Adrenal gland (tissue), 12 donors: ENCODE data around the gene NKTR. TPM values are rescaled to one million over a fixed set of nuclear protein-coding genes. Genes with fewer than 3 reads are reported as not detected.

Experiments used
- DNase-seq, 7 donors: peaks; one replicate each; pipeline ENCODE4 v3.0.0-alpha.2; 2019 to 2020
- H3K27ac ChIP-seq, 5 donors: fragments of 200-600 bp; sonication (generic) in 4 of 5; 1 replicate in 3 of 5; 2 replicates in 2 of 5; pipeline versions ENCODE4 v1.5.1 to v1.8.0; 2016 to 2020; ENCODE audit warnings: mild to moderate bottlenecking in 1 of 5
- H3K27me3 ChIP-seq: fragments of 200-600 bp; 2 replicates; pipeline ENCODE4 v1.8.0; 2021
- H3K36me3 ChIP-seq, 2 donors: fragments of 200-600 bp; replicated peaks in 1 of 2; 1 replicate in 1 of 2; 2 replicates in 1 of 2; pipeline versions ENCODE4 v1.5.1 to v1.8.0; 2018 to 2022
- H3K4me1 ChIP-seq, 2 donors: fragments of 200-600 bp; replicated peaks in 1 of 2; 1 replicate in 1 of 2; 2 replicates in 1 of 2; pipeline versions ENCODE4 v1.5.1 to v1.8.0; 2018 to 2021
- H3K4me3 ChIP-seq, 4 donors: fragments of 200-600 bp; sonication (generic) in 3 of 4; one replicate each; pipeline ENCODE4 v1.5.1; 2016 to 2018
- H3K9me3 ChIP-seq, 3 donors: fragments of 200-600 bp; sonication (generic) in 1 of 3; replicated peaks in 1 of 3; 1 replicate in 2 of 3; 2 replicates in 1 of 3; pipeline versions ENCODE4 v1.5.1 to v1.8.0; 2016 to 2021
- CTCF ChIP-seq, 6 experiments: fragments of 450-650 bp in 4 of 6; fragments of 200-600 bp in 2 of 6; sonication (generic) in 1 of 6; IDR thresholded peaks; 1 replicate in 5 of 6; 2 replicates in 1 of 6; pipeline versions ENCODE4 v1.5.1 to v1.8.0; 2016 to 2021; ENCODE audit warnings: antibody characterized with exemption in 6 of 6, mild to moderate bottlenecking in 2 of 6, moderate library complexity in 1 of 6
- POLR2A ChIP-seq, 2 donors: fragments of 450-650 bp; IDR thresholded peaks; one replicate each; pipeline ENCODE4 v1.6.1; 2017; ENCODE audit warnings: antibody characterized with exemption in 2 of 2, mild to moderate bottlenecking in 2 of 2, moderate library complexity in 1 of 2
- WGBS, 4 donors: extraction: QIAGEN DNeasy Blood & Tissue Kit in 2 of 4; methylation state at CpG; one replicate each; pipeline versions ENCODE4 v1.1.5 to v1.1.7; 2013 to 2017; 5-methylcytosine and 5-hydroxymethylcytosine counted together
- intact Hi-C, 2 donors: fragments of 100-400 bp; cut with DNase I; formaldehyde crosslinking; loops; one replicate each; pipeline versions ENCODE4 v1.14.1 to v1.15.0; 2022 to 2023
- polyA plus RNA-seq, 3 donors: library from polyadenylated mRNA; stranded (reverse); fragments of 200-250 nt in 2 of 3; fragments of 350-450 nt in 1 of 3; fragmentation: Illumina TruSeq in 1 of 3; extraction: RNeasy Lipid Tissue Mini Kit (QIAGEN cat#74804) in 1 of 3; gene quantifications; one replicate each; pipeline ENCODE4 v1.2.3, GENCODE V29; 2013 to 2014
- total RNA-seq, 9 donors: library from RNA; depleted of rRNA in 4 of 9; stranded (reverse); fragments of >200 nt in 4 of 9; fragments of 120-200 nt in 1 of 9; fragmentation: NEBNext Ultra II Directional in 1 of 9; extraction: Animal tissue kit (Norgen Biotek cat#: 25700) in 1 of 9; gene quantifications; one replicate each; pipeline versions ENCODE4 v1.1.0 to v1.2.4, GENCODE V29; 2013 to 2023
- donor health status: healthy with polysubstance abuse.
- donor health status: Bipolar disorder and iron deficiency.
- donor health status: DM: yes; HTN: yes; CAD: no.
- donor health status: DM: no; HTN: no; CAD: no.
- donor health status: DM: no; HTN: no; CAD: no.
- donor health status: DM: yes; HTN: yes; CAD: no.

NKTR gene
- total and polyA plus RNA-seq, 12 donors = 12.7 to 114 (median 50.7) TPM

- peaks cover 0 to 88% of the 10 kb centered on the region in 2 donors for H3K36me3 ChIP-seq
- no peaks in the 10 kb centered on the region for H3K27me3 ChIP-seq
- intact Hi-C loops = no loop called here
- H3K9me3 ChIP-seq = no peaks in the 10 kb centered on the region
- H3K4me3 ChIP-seq = no peak overlapping the region
- H3K27ac ChIP-seq = no peak overlapping the region
- no peaks in the 10 kb centered on the region for H3K4me1 ChIP-seq
- TF ChIP-seq CTCF (IDR thresholded peaks at IDR 0.05) (no peak), POLR2A (IDR thresholded peaks at IDR 0.05) (no peak)
- DNase-seq = no peak
Measured at GRCh38 chr3:42557854-42558253, 42.6 kb upstream of the NKTR start.

- Histone ChIP-seq H3K27ac (no peak overlapping the region), H3K9me3 (no peaks in the 10 kb centered on the region), H3K27me3 (no peaks in the 10 kb centered on the region), H3K36me3 (peaks cover 0 to 78% of the 10 kb centered on the region in 2 donors), H3K4me3 (no peak overlapping the region), H3K4me1 (no peaks in the 10 kb centered on the region)
- intact Hi-C loops = no loop called here
- no peak for TF ChIP-seq CTCF (IDR thresholded peaks at IDR 0.05)
- TF ChIP-seq POLR2A (IDR thresholded peaks at IDR 0.05) = no peak
- WGBS, 4 donors = 49 to 78% (median 59%) methylated on average over 3 of the region's 3 CpGs
- no peak for DNase-seq
Measured at GRCh38 chr3:42562047-42562907, 38.2 kb upstream of the NKTR start.

- 61 to 97% (median 86%) methylated on average over 2 of the region's 2 CpGs for WGBS, 4 donors
- Histone ChIP-seq H3K9me3 (no peaks in the 10 kb centered on the region), H3K27me3 (no peaks in the 10 kb centered on the region), H3K36me3 (peaks cover 0 to 34% of the 10 kb centered on the region in 2 donors), H3K27ac (no peak overlapping the region), H3K4me1 (no peaks in the 10 kb centered on the region), H3K4me3 (no peak overlapping the region)
- intact Hi-C loops = no loop called here
- no peak for DNase-seq
- no peak for TF ChIP-seq POLR2A (IDR thresholded peaks at IDR 0.05)
- no peak for TF ChIP-seq CTCF (IDR thresholded peaks at IDR 0.05)
Measured at GRCh38 chr3:42569593-42570142, 30.8 kb upstream of the NKTR start.

GRCh38 chr3:42572278-42572677 lies 28.2 kb upstream of the NKTR start:
- DNase-seq = peak in 2 of 7 donors; percentile 42 to 43
- Histone ChIP-seq H3K27me3 (no peaks in the 10 kb centered on the region), H3K4me1 (no peaks in the 10 kb centered on the region), H3K36me3 (peaks cover 0 to 13% of the 10 kb centered on the region in 2 donors), H3K27ac (no peak overlapping the region), H3K4me3 (no peak overlapping the region), H3K9me3 (no peaks in the 10 kb centered on the region)
- intact Hi-C loops = no loop called here
- TF ChIP-seq CTCF (IDR thresholded peaks at IDR 0.05) (peak in 4 of 6 experiments; percentile 15 to 33 (median 21)), POLR2A (IDR thresholded peaks at IDR 0.05) (no peak)
- WGBS, 4 donors = 73 to 84% (median 74%) methylated on average over 3 of the region's 3 CpGs
